ENCODE data around the gene CFB.
"Not testable (repeated sequence)": the region's sequence is repeated elsewhere in the genome, so short reads cannot be mapped to it uniquely, and the experiment has no call there.

CFB gene

GRCh38 chr6:31972709-31973350 is 26.9 kb downstream of the CFB start:
- DNase-seq (ENCODE audit: extremely low spot score): no peak
- ChIA-PET POLR2A (interaction anchor here (0.5 to 3.3 kb wide), 3 partner anchors 14 to 117 kb away, joined by 3 to 15 read pairs (median 5); partner anchors contain the start of genes NELFE, NEU1 and SKIC2), CTCF (interaction anchor here (1.2 to 1.3 kb wide), 2 partner anchors 21 to 281 kb away, joined by 3 to 7 read pairs; no protein-coding TSS in a partner anchor)
- no peak for TF ChIP-seq CTCF (IDR thresholded peaks at IDR 0.05; ENCODE audit: control extremely low read depth, extremely low read depth, low read depth, missing control alignments)

- DNase-seq (ENCODE audit: extremely low spot score); POLR2A ChIA-PET; CTCF ChIA-PET: not testable (repeated sequence)
Measured at GRCh38 chr6:31976065-31976464, 30.2 kb downstream of the CFB start.

- POLR2A ChIA-PET: no interaction called here
- CTCF ChIA-PET: interaction anchor here (1.2 kb wide), 1 partner anchor 25 kb away, joined by 3 read pairs; no protein-coding TSS in a partner anchor
- no peak for TF ChIP-seq CTCF (IDR thresholded peaks at IDR 0.05; ENCODE audit: control extremely low read depth, extremely low read depth, low read depth, missing control alignments)
- DNase-seq (ENCODE audit: extremely low spot score): no peak
Measured at GRCh38 chr6:31977816-31978431, 32.0 kb downstream of the CFB start.

- CTCF ChIA-PET: interaction anchor here (1.2 kb wide), 1 partner anchor 26 kb away, joined by 3 read pairs; no protein-coding TSS in a partner anchor
Measured at GRCh38 chr6:31978831-31979230, 32.9 kb downstream of the CFB start.

GRCh38 chr6:31979238-31979898 is 33.5 kb downstream of the CFB start:
- ChIA-PET CTCF (interaction anchor here (1.0 to 1.2 kb wide), 3 partner anchors 27 to 29 kb away, joined by 3 to 4 read pairs (median 3); no protein-coding TSS in a partner anchor), POLR2A (no interaction called here)
- no peak for DNase-seq (ENCODE audit: extremely low spot score)
- TF ChIP-seq CTCF (IDR thresholded peaks at IDR 0.05; ENCODE audit: control extremely low read depth, extremely low read depth, low read depth, missing control alignments): no peak

More at GRCh38 chr6:31978831-31979230, 32.9 kb downstream of the CFB start:
- TF ChIP-seq CTCF (IDR thresholded peaks at IDR 0.05; ENCODE audit: control extremely low read depth, extremely low read depth, low read depth, missing control alignments): no peak
- POLR2A ChIA-PET: no interaction called here
- DNase-seq (ENCODE audit: extremely low spot score): no peak

- DNase-seq (ENCODE audit: extremely low spot score); POLR2A ChIA-PET: not testable (repeated sequence)
- CTCF ChIA-PET: interaction anchor here (1.0 to 1.2 kb wide), 2 partner anchors 28 to 29 kb away, joined by 3 to 4 read pairs; no protein-coding TSS in a partner anchor
Measured at GRCh38 chr6:31980195-31980876, 34.4 kb downstream of the CFB start.

GRCh38 chr6:31980998-31981397 is 35.1 kb downstream of the CFB start:
- POLR2A ChIA-PET; CTCF ChIA-PET; DNase-seq (ENCODE audit: extremely low spot score): not testable (repeated sequence)

GRCh38 chr6:31981744-31982143 is 35.8 kb downstream of the CFB start, which contains the start of gene C4A:
Gene C4A (plus strand): TSS chr6:31982057. CDS start chr6:31982108, 51 bp downstream.
- CTCF ChIA-PET; DNase-seq (ENCODE audit: extremely low spot score); POLR2A ChIA-PET: not testable (repeated sequence)

GRCh38 chr6:31989363-31989762 is 43.5 kb downstream of the CFB start:
- DNase-seq (ENCODE audit: extremely low spot score); POLR2A ChIA-PET; CTCF ChIA-PET: not testable (repeated sequence)

- CTCF ChIA-PET; POLR2A ChIA-PET; DNase-seq (ENCODE audit: extremely low spot score): not testable (repeated sequence)
Measured at GRCh38 chr6:31994421-31994820, 48.5 kb downstream of the CFB start.

GRCh38 chr6:31996385-31996784 is 50.5 kb downstream of the CFB start:
- CTCF ChIA-PET, POLR2A ChIA-PET: not testable (repeated sequence)

More at GRCh38 chr6:31996385-31996784, 50.5 kb downstream of the CFB start:
- not testable (repeated sequence) for DNase-seq (ENCODE audit: extremely low spot score)

Measured in GM10248 (cell line).